ENCODE data around the gene ELOA.

ELOA gene

GRCh38 chr1:23804183-23804835 lies 61.0 kb downstream of the ELOA start:
- peaks cover 0 to 52% of the 10 kb centered on the region in 2 experiments; a peak in 1 of 3 replicates for H3K36me3 ChIP-seq (ENCODE audit: control insufficient read depth in 2 of 2, insufficient read depth in 1 of 2, low read length in 2 of 2)
- ChIA-PET CTCF (interaction anchor here (3.9 kb wide), 1 partner anchor 113 kb away, joined by 16 read pairs; no protein-coding TSS in a partner anchor), POLR2A (no interaction called here)
- no peaks in the 10 kb centered on the region for H3K9me3 ChIP-seq (ENCODE audit: control insufficient read depth, insufficient read depth, low read depth, low read length)
- H3K4me1 ChIP-seq (ENCODE audit: control insufficient read depth, insufficient read depth, low read length), result peaks cover 3% of the 10 kb centered on the region; the same call in 1 of the 2 replicates
- TF ChIP-seq, protein P1, sequence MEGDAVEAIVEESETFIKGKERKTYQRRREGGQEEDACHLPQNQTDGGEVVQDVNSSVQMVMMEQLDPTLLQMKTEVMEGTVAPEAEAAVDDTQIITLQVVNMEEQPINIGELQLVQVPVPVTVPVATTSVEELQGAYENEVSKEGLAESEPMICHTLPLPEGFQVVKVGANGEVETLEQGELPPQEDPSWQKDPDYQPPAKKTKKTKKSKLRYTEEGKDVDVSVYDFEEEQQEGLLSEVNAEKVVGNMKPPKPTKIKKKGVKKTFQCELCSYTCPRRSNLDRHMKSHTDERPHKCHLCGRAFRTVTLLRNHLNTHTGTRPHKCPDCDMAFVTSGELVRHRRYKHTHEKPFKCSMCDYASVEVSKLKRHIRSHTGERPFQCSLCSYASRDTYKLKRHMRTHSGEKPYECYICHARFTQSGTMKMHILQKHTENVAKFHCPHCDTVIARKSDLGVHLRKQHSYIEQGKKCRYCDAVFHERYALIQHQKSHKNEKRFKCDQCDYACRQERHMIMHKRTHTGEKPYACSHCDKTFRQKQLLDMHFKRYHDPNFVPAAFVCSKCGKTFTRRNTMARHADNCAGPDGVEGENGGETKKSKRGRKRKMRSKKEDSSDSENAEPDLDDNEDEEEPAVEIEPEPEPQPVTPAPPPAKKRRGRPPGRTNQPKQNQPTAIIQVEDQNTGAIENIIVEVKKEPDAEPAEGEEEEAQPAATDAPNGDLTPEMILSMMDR (tag by site-specific recombination; IDR thresholded peaks at IDR 0.05), result peak; percentile 38; the same call in 1 of the 2 replicates
- TF ChIP-seq ZNF174 (tag by site-specific recombination; IDR thresholded peaks at IDR 0.05) (no peak), PBX3 (CRISPR knock-in tag; IDR thresholded peaks at IDR 0.05) (no peak)
- no peak overlapping the region for H3K27ac ChIP-seq (ENCODE audit: extremely low read depth, low read depth, low read length)
- H3K4me3 ChIP-seq (ENCODE audit: low read depth, low read length), result no peak overlapping the region

- Histone ChIP-seq H3K27ac (ENCODE audit: extremely low read depth, low read depth, low read length) (no peak overlapping the region), H3K4me1 (ENCODE audit: control insufficient read depth, insufficient read depth, low read length) (peaks cover 3% of the 10 kb centered on the region; the same call in 1 of the 2 replicates), H3K4me3 (ENCODE audit: low read depth, low read length) (no peak overlapping the region), H3K9me3 (ENCODE audit: control insufficient read depth, insufficient read depth, low read depth, low read length) (no peaks in the 10 kb centered on the region), H3K36me3 (ENCODE audit: control insufficient read depth in 2 of 2, insufficient read depth in 1 of 2, low read length in 2 of 2) (peaks cover 0 to 52% of the 10 kb centered on the region in 2 experiments; a peak in 1 of 3 replicates)
- ChIA-PET CTCF (interaction anchor here (0.6 to 3.9 kb wide), 6 partner anchors 33 to 312 kb away, joined by 3 to 16 read pairs (median 3); no protein-coding TSS in a partner anchor), POLR2A (no interaction called here)
- TF ChIP-seq SCRT2 (tag by site-specific recombination; IDR thresholded peaks at IDR 0.05), result peak; percentile 75
- no peak for TF ChIP-seq ZNF302 (tag by site-specific recombination; IDR thresholded peaks at IDR 0.05; ENCODE audit: low read depth)
Observed at GRCh38 chr1:23805025-23805424, 61.8 kb downstream of the ELOA start.

DNA sequence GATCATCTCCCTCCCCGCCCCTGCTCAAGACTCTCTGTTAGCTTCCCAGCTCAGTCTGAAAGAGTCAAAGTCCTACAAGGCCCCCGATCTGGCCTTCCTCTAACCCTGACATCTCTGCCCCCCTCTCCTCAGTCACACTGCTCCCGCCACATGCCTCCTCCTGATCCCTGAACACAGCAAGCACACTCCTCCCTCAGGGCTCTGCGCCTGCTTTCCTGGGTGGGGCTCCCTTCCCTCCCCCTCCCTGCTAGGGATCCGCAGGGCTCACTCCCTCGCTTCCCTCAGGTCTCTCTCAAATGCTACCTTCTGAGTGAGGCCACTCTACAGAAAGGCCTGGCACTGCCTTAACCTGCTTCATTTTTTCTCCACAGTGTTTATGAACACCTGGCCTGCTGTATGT lies 63.0 kb downstream of the ELOA start:
- H3K27ac ChIP-seq (ENCODE audit: extremely low read depth, low read depth, low read length), result no peak overlapping the region
- H3K9me3 ChIP-seq (ENCODE audit: control insufficient read depth, insufficient read depth, low read depth, low read length), result no peaks in the 10 kb centered on the region
- CTCF ChIA-PET, result interaction anchor here (1.2 to 3.9 kb wide), 2 partner anchors 11 to 111 kb away, joined by 3 to 16 read pairs; no protein-coding TSS in a partner anchor
- H3K4me3 ChIP-seq (ENCODE audit: low read depth, low read length), result no peak overlapping the region
- H3K36me3 ChIP-seq (ENCODE audit: control insufficient read depth in 2 of 2, insufficient read depth in 1 of 2, low read length in 2 of 2), result peaks cover 0 to 53% of the 10 kb centered on the region in 2 experiments; a peak in 1 of 3 replicates
- POLR2A ChIA-PET, result interaction anchor here (1.5 kb wide), 1 partner anchor 19 kb away, joined by 4 read pairs; the partner anchor contains the start of gene HMGCL
- H3K4me1 ChIP-seq (ENCODE audit: control insufficient read depth, insufficient read depth, low read length), result peaks cover 2% of the 10 kb centered on the region; the same call in 1 of the 2 replicates
- TF ChIP-seq ZNF274 (IDR thresholded peaks at IDR 0.05; ENCODE audit: low read length) (no peak), ZNF274 (tag by site-specific recombination; IDR thresholded peaks at IDR 0.05; ENCODE audit: borderline replicate concordance) (no peak), ZNF488 (tag by site-specific recombination; IDR thresholded peaks at IDR 0.05) (no peak), ZSCAN30 (tag by site-specific recombination; IDR thresholded peaks at IDR 0.05) (no peak), ZNF555 (tag by site-specific recombination; conservative IDR thresholded peaks at IDR 0.05) (no peak), ZNF404 (tag by site-specific recombination; IDR thresholded peaks at IDR 0.05) (no peak), ZNF292 (tag by site-specific recombination; IDR thresholded peaks at IDR 0.05; ENCODE audit: borderline replicate concordance, low read depth) (no peak), ZNF561 (tag by site-specific recombination; IDR thresholded peaks at IDR 0.05; ENCODE audit: borderline replicate concordance) (no peak), ZFP37 (tag by site-specific recombination; IDR thresholded peaks at IDR 0.05) (no peak), MYNN (tag by site-specific recombination; IDR thresholded peaks at IDR 0.05; ENCODE audit: borderline replicate concordance) (no peak), ZNF596 (tag by site-specific recombination; IDR thresholded peaks at IDR 0.05) (no peak), ZNF175 (tag by site-specific recombination; IDR thresholded peaks at IDR 0.05) (no peak)
- TF ChIP-seq, protein P2, sequence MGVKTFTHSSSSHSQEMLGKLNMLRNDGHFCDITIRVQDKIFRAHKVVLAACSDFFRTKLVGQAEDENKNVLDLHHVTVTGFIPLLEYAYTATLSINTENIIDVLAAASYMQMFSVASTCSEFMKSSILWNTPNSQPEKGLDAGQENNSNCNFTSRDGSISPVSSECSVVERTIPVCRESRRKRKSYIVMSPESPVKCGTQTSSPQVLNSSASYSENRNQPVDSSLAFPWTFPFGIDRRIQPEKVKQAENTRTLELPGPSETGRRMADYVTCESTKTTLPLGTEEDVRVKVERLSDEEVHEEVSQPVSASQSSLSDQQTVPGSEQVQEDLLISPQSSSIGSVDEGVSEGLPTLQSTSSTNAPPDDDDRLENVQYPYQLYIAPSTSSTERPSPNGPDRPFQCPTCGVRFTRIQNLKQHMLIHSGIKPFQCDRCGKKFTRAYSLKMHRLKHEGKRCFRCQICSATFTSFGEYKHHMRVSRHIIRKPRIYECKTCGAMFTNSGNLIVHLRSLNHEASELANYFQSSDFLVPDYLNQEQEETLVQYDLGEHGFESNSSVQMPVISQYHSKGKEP (tag by site-specific recombination; IDR thresholded peaks at IDR 0.05), result no peak
